GM21360 (cell line): ENCODE measurements around the gene WNT2B.
"Not testable (repeated sequence)": the region's sequence is repeated elsewhere in the genome, so short reads cannot be mapped to it uniquely, and the experiment has no call there.

Experiments
- ATAC-seq: cut with Tn5 transposase; IDR thresholded peaks from one replicate; pipeline ENCODE4 v1.9.1; 2021; ENCODE audit warnings: mild to moderate bottlenecking, moderate library complexity; ENCODE audit not compliant: unreplicated experiment

The WNT2B gene

DNA sequence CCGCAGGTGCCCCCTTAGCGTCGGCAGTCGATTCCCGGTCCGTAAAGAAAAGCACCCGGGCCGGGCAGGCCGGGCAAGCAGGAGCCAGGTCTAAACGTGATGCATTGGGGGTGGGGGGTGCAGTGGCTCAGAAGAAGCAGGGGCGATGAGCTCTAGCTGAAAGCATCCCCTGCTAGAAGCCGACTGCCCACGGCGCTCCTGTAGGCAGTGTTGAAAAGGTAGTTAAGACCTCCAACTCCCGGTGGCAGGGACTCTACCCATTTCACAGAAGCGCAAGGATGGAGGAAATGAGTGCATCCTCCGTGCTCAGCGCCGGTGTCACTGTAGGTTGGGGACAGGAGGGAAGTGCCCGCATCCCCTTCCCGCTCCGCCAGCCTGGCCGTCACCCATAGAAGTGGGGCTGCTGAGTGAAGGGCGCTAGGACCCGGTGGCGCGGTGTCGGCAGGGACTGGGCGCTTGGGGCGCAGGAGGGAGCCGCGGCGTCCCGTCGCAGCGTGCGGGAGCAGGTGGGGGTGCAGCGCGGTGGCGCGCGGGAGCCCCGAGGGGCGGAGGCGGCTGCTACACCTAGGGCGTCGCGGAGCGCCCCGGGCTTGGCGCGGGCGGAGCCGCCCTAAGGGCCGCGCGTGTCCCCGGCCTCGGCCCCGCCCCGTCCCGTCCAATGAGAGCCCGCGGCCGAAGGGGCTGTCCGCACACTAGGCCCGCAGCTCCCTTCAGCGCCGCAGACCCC lies at the start of gene WNT2B:
WNT2B (plus strand) TSS at position 688 of the 727 bp plus-strand sequence. CDS start 298 bp downstream, outside the sequence.
- peak; percentile 43 for ATAC-seq

DNA sequence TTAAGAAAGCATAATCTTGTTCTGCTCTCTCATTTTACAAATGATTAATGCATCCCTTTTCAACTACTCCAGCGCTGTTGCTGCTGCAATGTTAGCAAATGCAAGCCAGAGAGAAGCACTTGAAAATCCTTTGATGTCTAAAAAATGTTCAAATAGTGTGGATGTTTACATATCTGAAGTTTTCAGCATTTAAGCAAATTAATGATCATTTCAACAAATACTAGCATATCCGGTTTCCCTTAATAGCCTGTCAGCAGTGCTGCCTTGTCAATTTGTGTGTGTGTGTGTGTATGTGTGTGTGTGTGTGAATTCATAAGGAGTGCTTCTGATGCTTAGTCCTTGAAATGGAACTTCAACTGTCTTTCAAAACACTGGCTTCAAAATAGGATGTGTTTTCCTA lies 48.1 kb upstream of the WNT2B start:
- no peak for ATAC-seq

DNA sequence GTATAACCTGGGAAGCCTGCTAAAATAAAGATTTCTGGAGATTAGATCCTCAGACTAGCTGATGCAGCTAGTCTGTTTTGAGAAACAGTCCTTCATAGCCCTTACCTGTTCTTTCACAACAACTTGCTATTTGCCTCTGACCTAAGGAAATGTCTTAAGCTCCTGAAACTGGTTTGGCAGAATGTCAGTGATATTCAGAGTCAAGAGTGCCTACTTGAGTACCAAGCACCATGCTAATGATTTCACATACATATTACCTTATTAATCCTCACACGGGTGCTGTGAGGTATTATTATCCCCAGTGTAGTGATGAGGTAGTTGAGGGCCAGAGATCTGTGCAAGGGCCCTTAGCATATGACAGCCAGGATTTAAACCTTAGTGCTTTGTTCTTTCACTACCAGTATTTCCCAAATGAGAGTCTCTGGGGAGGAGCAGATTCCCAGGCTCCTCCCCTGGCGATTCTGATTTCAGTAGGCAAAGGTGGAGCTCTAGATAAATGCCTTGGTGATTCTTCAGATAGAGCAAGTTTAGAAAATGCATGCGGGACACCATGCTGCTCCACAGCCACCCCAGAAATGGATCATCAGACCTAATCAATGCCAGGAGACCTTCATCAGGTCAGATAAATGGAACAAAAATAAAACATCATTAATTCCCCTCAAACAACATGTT lies 47.4 kb upstream of the WNT2B start:
- ATAC-seq: no peak

DNA sequence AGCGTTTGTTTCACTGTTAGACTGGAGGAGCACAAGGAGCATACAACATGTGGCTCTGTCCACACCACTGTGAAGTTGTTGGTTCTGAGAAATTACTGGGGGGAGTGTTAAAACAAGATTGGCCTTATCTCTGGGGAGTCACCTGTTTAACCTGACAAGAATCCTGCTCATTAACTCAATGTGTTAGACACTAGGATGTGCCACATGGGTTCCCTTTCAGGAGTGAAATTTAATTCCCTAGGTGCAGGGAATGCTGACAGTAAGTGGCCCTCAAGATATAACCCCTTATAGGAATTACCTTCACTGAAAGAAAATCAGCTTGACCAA lies 45.8 kb upstream of the WNT2B start:
- ATAC-seq: no peak

DNA sequence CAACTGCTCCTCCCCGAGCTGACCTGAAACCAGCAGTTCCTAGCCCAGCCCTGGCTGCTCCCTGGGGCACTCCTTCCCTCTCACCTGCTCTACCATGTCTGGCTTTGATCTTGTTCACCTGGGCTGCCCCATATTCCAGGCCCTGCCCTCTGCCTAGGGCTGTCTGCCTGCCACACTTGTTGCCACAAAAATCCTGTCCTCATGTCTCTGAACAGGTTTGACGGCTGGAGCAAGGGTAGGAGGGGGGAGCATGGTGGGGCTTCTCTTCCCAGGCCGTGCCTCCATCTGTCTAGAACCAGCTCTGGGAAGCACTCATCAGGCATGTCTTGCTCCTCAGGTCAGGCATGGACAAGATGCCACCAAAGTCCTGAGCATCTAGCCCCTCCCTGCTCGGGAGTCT lies 44.3 kb upstream of the WNT2B start:
- ATAC-seq: no peak

DNA sequence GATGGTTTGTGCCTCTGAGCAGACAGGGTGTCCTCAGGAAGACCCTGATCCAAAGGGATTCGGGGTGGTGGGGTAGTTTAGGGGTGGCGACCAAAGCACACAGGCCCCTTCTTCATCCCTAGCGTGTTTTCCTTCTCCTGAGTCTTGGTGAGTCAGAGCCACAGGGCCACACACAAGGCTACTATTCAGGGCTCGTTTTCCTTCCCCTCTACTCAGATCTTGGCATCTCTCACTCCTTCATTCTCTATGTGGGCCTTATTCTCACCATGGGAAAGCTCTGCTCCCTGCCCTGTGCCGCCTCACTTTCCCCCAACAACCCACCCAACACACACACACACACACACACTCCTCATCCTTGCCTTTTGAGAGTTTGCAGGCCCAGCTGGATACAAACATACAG lies 43.6 kb upstream of the WNT2B start:
- ATAC-seq: no peak

DNA sequence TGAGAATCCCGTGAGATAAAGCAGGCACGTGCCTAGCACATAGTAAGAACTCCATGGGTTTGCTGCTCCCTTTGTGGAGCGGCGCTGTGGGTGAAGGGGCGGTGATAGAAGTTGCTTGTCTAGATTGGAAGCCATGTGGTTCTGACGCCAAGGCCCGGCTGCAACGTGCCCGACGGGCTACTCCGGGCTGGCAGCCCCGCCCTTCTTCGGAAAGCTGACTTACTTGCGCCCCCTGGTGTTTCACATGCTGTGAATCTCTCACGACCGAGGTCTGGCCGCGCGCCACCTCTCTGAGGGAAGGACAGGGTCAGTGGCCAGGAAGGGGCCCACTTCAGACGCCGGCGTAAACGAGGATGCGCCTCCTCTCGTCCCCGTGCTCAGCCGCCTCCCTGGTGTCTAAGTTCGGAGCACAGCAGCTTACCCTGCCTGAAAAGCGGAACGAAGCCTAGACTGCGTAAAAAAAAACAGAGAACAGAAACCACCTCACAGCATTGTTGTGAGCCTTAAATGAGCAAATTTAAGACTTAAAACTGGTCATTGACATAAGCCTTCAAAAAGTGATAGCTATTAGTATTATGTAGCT lies 42.6 kb upstream of the WNT2B start:
- ATAC-seq: peak; percentile 92

DNA sequence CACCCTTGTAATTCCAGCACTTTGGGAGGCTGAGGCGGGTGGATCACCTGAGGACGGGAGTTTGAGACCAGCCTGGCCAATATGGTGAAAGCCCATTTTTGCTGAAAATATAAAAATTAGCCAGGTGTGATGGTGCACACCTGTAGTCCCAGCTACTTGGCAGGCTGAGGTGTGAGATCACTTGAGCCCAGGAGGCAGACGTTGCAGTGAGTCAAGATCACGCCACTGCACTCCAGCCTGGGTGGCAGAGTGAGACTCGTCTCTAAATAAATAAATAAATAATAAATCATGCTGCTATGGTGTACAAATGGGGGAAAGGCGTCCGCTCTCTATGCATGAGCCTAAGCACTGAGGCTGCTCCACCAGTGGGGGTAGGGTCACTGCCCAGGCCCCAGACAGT lies 38.4 kb upstream of the WNT2B start:
- not testable (repeated sequence) for ATAC-seq

DNA sequence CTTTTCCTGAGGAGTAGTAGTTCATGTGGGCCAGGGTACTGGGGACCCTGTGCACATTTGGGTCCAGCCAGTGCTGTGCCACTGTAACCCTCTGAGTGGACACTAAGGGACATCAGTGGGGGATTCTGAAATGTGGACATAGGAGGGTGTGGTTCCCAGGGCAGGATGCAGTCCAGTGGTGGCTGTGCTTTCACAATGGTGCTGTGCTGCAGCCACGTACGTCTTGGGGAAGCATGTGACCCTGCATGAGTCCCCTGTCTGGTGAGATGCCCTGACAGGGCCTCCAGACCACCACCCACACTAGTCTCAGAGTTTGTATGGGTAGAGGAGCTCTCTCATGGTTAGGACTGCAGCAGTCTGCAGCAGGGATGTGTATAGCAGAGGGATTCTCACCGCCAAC lies 37.8 kb upstream of the WNT2B start:
- no peak for ATAC-seq

DNA sequence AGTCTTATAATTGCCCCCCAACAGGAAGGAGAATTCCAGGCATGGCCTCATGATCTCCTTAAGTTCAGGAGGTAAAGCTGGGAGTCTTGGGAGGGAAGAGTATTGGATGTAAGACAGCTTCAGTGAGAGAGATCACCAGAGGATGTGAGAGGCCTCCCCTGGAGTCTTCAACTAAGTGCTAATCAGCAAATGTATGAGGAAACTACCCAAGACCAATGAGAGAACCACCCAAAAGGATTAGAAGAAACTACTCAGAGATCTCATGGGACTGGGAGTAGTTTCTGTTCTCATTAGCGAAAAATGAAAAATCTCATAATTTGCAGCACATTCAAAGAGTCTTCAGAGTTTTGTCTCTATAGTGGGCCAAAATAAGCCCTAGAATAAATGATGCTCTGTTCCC lies 36.6 kb upstream of the WNT2B start:
- no peak for ATAC-seq

DNA sequence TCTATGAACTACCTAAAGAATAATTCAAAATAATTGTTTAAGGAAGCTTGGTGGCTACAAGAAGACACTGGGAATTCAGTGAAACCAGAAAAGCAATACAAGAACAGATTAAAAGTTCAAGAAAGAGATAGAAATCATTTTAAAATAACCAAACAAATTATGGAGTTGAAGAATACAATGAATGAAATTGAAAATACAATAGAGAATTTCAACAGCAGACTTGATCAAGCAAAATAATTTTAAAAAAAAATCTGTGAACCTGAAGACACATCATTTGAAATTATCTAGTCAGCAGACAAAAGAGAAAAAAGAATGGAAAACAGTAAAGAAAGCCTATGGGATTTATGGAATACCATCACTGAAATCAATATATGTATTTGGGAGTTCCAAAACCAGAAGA lies 31.2 kb upstream of the WNT2B start:
- no peak for ATAC-seq

DNA sequence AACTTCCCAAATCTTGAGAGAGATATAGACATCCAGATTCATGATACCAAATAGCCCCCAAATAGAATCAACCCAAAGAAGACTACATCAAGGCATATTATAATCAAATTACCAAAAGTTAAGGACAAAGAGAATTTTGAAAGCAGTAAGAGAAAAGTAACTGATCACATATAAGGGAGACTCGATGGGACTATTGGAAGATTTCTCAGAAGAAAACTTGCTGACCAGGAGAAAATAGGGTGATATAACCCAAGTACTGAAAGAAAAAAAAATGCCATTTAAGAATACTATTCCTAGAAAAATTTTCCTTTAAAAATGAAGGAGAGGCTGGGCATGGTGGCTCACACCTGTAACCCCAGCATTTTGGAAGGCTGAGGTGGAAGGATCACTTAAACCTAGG lies 30.5 kb upstream of the WNT2B start:
- no peak for ATAC-seq

DNA sequence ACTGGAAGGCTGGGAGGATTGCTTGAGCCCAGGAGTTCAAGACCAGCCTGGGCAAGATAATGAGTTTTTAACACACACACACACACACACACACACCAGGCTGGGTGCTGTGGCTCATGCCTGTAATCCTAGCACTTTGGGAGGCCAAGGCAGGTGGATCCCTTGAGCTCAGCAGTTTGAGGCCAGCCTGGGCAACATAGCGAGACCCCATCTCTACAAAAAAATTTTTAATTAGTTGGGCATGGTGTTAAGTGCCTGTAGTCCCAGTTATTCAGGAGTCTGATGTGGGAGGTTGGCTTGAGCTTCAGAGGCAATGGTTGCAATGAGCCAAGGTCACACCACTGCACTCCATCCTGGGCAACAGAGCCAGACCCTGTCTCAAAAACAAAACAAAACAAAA lies 22.7 kb upstream of the WNT2B start:
- not testable (repeated sequence) for ATAC-seq

DNA sequence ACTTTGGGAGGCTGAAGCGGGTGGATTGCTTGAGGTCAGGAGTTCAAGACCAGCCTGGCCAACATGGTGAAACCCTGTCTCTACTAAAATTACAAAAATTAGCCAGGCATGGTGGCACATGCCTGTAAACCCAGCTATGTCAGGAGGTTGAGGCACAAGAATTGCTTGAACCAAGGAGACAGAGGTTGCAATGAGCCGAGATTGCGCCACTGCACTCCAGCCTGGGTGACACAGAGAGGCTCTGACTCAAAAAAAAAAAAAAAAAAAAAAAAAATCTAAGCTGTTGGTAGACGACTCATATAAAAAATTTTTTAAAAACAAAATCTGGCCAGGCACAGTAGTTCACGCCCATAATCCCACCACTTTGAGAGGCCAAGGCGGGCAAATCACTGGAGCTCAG lies 21.1 kb upstream of the WNT2B start:
- not testable (repeated sequence) for ATAC-seq

DNA sequence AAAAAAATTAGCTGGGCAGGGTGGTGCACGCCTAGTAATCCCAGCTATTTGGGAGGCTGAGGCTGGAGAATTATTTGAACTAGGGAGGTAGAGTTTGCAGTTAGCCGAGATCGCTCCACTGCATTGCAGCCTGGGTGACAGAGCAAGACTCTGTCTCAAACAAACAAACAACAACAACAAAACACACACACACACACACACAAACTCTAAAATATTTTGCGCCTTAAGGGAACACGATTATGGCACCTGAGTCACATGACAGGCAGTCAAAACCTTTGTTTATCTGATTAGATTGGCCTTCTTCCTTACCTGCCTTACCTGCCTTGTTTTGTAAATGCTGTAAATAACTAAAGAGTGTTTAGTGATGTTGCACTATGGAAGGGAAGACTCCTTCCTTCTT lies 20.6 kb upstream of the WNT2B start:
- no peak for ATAC-seq

DNA sequence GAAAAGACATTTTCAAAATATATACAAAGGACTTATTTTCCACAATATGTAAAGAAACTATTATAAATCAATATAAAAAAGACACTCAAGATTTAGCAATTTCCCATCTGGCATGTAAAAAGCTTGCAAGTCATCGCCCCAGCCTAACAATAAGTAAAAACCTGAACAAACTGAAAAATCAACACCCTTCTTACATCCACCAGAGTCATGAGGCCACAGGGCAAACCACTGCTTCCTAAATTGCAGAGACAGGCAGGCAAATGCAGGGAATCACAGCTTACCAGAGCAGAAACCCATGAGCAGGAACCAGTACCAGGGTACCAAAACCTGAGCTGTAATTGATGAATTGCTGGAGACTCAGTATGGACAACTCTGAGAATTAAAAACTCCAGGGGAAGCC lies 16.7 kb upstream of the WNT2B start:
- ATAC-seq: no peak

DNA sequence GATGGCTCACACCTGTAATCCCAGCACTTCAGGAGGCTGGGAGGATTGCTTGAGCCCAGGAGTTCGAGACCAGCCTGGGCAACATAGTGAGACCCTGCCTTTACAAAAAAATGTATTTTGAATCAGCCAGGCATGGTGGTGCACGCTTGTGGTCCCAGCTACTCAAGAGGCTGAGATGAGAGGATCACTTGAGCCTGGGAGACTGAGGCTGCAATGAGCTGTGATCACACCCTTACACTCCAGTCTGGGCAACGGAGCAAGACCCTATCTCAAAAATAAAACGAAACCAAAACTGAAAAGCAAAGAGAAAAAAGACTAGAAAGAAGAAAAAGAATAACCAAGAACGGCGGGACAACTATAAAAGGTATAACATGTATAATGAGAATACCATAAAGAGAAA lies 15.4 kb upstream of the WNT2B start:
- no peak for ATAC-seq

DNA sequence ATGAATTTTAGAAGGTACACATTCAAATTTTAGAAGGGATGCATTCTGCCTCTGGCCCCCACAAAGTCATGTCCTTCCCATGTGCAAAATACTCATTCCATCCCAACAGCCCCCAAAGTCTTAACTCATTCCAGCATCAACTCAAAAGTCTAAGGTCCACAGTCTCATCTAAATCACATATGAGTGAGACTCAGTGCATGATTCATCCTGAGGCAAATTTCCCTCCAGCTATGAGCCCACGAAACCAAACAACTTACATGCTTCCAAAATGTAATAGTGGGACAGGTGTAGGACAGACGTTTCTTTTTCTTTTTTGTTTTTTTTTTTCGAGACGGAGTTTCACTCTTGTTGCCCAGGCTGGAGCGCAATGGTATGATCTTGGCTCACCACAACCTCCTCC lies 12.5 kb upstream of the WNT2B start:
- ATAC-seq: no peak

DNA sequence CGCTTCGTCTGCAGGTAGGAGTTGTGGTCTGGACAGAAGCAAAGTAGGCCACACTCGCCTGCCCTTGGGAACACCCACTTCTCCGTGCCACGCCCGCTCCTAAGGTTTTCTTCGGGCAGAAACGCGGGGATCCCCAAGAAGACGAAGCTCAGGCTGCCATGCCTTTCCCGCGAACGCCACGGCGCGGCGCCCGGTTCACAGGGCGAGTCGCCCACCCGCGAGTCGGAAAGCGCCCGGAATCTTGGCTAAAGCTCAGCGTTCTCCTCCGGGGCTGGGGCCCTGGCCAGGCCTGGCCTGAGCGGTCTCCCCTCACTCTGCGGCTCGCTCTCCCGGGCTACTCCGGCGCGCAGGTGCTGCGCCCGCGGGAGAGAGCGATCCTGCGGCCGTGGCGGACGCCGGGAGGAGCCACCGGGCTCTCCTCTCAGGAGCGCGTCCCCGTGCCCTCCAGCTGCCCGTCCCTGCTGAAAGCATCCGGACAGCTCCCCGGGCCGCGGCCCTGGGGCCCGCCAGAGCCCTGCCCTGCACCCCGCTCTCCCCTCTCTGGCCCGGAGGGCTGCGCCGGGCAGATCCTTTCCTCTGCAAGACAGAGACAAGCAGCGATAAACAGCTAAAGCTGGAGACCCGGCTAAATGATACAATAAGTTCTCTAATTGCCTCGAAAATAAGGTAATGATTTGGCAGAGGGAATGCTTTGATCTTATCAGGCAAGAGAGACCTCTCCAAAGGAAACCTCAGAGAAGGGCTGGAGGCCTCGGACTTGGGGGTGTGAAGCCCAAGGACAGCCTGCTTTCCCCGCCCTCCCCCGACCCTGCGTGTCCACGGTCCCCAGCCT lies 6.7 kb upstream of the WNT2B start:
- no peak for ATAC-seq

DNA sequence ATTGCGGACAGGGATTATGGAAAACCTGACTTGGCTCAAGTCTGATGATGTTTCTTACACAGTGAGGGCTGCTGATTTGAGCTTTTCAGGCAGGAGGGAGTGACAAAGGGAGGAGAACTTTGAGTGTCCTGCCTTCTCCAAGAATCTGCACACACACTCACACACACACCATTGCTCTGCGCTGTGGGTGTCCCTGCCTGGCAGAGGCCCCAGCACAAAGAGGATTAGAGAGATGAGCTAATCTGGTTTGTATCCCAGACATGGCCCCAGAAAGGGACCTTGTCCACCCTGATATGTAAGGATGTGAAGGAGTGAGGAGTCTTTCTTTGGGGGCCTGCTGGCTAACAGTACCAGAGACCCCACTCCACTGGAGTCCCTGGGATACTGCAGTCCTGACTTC lies 5.9 kb upstream of the WNT2B start:
- ATAC-seq: no peak

DNA sequence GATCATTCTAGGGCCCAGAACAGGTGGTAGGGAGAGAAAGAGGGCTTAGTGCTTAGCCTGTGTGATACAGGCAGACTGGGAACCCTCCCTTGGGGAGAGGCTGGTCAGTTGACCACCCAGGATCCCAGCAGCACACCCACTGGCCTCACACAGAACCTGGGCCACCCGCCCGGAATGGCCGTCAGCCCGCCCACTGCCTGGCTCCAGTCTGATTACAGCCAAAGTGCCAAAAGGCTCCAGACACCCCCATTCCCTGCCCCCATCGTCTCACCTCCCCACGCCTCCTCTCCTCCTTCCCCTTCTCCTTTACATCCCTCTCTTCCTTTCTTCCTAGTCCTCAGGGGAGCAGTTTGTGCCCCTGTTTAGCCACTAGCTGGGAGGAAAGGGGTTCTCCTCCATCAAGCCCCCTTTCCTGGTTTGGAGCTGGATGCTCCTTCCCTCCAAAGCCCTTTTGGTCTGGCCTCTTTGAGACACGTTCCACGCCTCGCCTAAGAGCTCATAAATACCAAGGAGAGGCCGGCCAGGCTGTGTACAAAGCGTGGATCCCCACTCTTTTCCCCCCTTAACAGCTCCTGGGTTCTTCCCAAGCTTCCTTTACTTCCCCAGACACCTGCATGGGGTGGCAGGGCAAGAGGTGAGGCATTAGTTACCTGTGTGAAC lies 4.6 kb upstream of the WNT2B start:
- no peak for ATAC-seq
